OCI-LY7 (cell line): Measurements from ENCODE around the gene LATS2. TPM values are rescaled to one million over a fixed set of nuclear protein-coding genes. Genes with fewer than 3 reads are reported as not detected.

Source experiments
- Bru-seq: library from RNA; stranded (reverse); fragments of 400-500 nt; gene quantifications from one replicate; lab custom pipeline; 2021; lab: Mats Ljungman, UMichigan
- BruChase-seq, 2 experiments: library from RNA; stranded (reverse); fragments of 400-500 nt; gene quantifications; one replicate each; lab custom pipeline; 2021; lab: Mats Ljungman, UMichigan
- BruUV-seq: library from RNA; stranded (reverse); fragments of 400-500 nt; replicated peaks from 2 replicates; lab custom pipeline; 2021; lab: Mats Ljungman, UMichigan
- CTCF ChIA-PET: fragments of 300-600 bp; sonication (Branson Sonifier 250); formaldehyde crosslinking; loops from one replicate; lab custom pipeline; 2022; ENCODE audit warnings: antibody characterized with exemption; ENCODE audit not compliant: unreplicated experiment; lab: Charles Lee
- POLR2A ChIA-PET: fragments of 300-600 bp; sonication (Branson Sonifier 250); formaldehyde crosslinking; loops from one replicate; lab custom pipeline; 2022; ENCODE audit warnings: antibody characterized with exemption; lab: Charles Lee
- DNase-seq: peaks from one replicate; pipeline ENCODE4 v3.0.0-alpha.2; 2015; ENCODE audit warnings: low spot score
- H2AFZ ChIP-seq: fragments of 200-600 bp; sonication (generic), shearing (Covaris generic); 2 replicates; pipeline ENCODE4 v1.6.1; 2014; ENCODE audit warnings: mild to moderate bottlenecking, antibody characterized with exemption, low read length, moderate library complexity
- H3K27ac ChIP-seq: fragments of 200-600 bp; sonication (generic); 2 replicates; pipeline ENCODE4 v1.5.1; 2014; ENCODE audit warnings: mixed run types, low read depth, mild to moderate bottlenecking, moderate library complexity, low read length, inconsistent platforms; ENCODE audit not compliant: poor library complexity, severe bottlenecking
- H3K36me3 ChIP-seq: fragments of 200-600 bp; sonication (generic); 2 replicates; pipeline ENCODE4 v1.6.1; 2014; ENCODE audit warnings: mild to moderate bottlenecking, antibody characterized with exemption, low read length, moderate library complexity, mixed read lengths; ENCODE audit not compliant: insufficient read depth
- H3K4me1 ChIP-seq: fragments of 200-600 bp; sonication (generic); 2 replicates; pipeline ENCODE4 v1.5.1; 2014; ENCODE audit warnings: mild to moderate bottlenecking, low read length; ENCODE audit not compliant: insufficient read depth, poor library complexity, severe bottlenecking
- H3K4me2 ChIP-seq: fragments of 200-600 bp; sonication (generic); 2 replicates; pipeline ENCODE4 v1.6.1; 2014; ENCODE audit warnings: mild to moderate bottlenecking, low read length
- H3K4me3 ChIP-seq: fragments of 200-600 bp; sonication (generic); 2 replicates; pipeline ENCODE4 v1.5.1; 2014; ENCODE audit warnings: mild to moderate bottlenecking, low read depth, low read length; ENCODE audit not compliant: poor library complexity, severe bottlenecking
- H3K79me2 ChIP-seq: fragments of 200-600 bp; sonication (generic); 2 replicates; pipeline ENCODE4 v1.6.1; 2016; ENCODE audit warnings: low read depth, mild to moderate bottlenecking, low read length, moderate library complexity, mixed read lengths; ENCODE audit not compliant: insufficient read depth
- H3K9me2 ChIP-seq: fragments of 200-600 bp; sonication (generic); 2 replicates; pipeline ENCODE4 v1.6.1; 2016; ENCODE audit warnings: mild to moderate bottlenecking, low read length, mixed read lengths; ENCODE audit not compliant: insufficient read depth
- H3K9me3 ChIP-seq: fragments of 200-600 bp; sonication (generic); 2 replicates; pipeline ENCODE4 v1.6.1; 2014; ENCODE audit warnings: mild to moderate bottlenecking, mixed run types, low read length, mixed read lengths
- H4K20me1 ChIP-seq: fragments of 200-600 bp; sonication (generic); 2 replicates; pipeline ENCODE4 v1.6.1; 2014; ENCODE audit warnings: mild to moderate bottlenecking, antibody characterized with exemption, low read length, moderate library complexity, mixed read lengths; ENCODE audit not compliant: insufficient read depth
- CTCF ChIP-seq: fragments of 200-600 bp; sonication (generic); conservative IDR thresholded peaks from 2 replicates; pipeline ENCODE4 v1.5.1; 2014; ENCODE audit warnings: mild to moderate bottlenecking, antibody characterized with exemption, low read length, moderate library complexity, mixed read lengths
- EZH2phosphoT487 ChIP-seq: fragments of 200-600 bp; sonication (generic); IDR thresholded peaks from 2 replicates; pipeline ENCODE4 v1.6.1; 2018; ENCODE audit warnings: low read depth, borderline replicate concordance, mild to moderate bottlenecking, mixed run types, antibody characterized with exemption, low read length, moderate library complexity, mixed read lengths
- intact Hi-C: fragments of 100-400 bp; cut with micrococcal nuclease; formaldehyde crosslinking; loops from one replicate; pipeline ENCODE4 v1.10.0; 2022; ENCODE audit not compliant: unreplicated experiment
- long read RNA-seq: library from polyadenylated mRNA; stranded (forward); transcript quantifications from one replicate; pipeline ENCODE4 v2.0.0, GENCODE V29; 2022
- total RNA-seq, 2 experiments: library from RNA; depleted of rRNA in 1 of 2; stranded (reverse); fragments of >200 nt in 1 of 2; shearing (Covaris generic) in 1 of 2; gene quantifications; 2 replicates each; pipeline ENCODE4 v1.2.3, GENCODE V29; 2014 to 2022

LATS2 gene
- total RNA-seq (2014; rRNA removed; shearing (Covaris generic)): 0.10 and 0.19 TPM in 2 replicates
- total RNA-seq (2022): 1.3 TPM in 2 replicates
- Bru-seq, nascent RNA: percentile 31 among the genes with signal in this experiment
- BruChase-seq, experiment 1, labeled RNA remaining after a 6-hour chase: percentile 29 among the genes with signal in this experiment
- percentile 27 among the genes with signal in this experiment for BruChase-seq, experiment 2, labeled RNA remaining after a 2-hour chase
- long read RNA-seq, partial matches to known transcripts: 1 of 1 reads
- long read RNA-seq, other reads (novel, unspliced or antisense): 0 of 1 reads

GRCh38 chr13:21061029-21061763 lies at the start of gene LATS2:
Gene LATS2, minus strand, starts transcription at chr13:21061586. Its CDS starts 15,560 bp downstream, at chr13:21046026.
- no peaks in the 10 kb centered on the region for H3K4me1 ChIP-seq
- no peak for TF ChIP-seq CTCF
- TF ChIP-seq EZH2phosphoT487: no peak
- peak; percentile 41 for DNase-seq
- BruUV-seq: no TSS peak
- peak within 1 kb of the TSS; percentile 27 for H3K4me2 ChIP-seq
- H3K9me3 ChIP-seq: no peaks in the 10 kb centered on the region
- CTCF ChIA-PET: interaction anchor here (0.6 kb wide), 1 partner anchor 536 kb away, joined by 16 read pairs; the partner anchor contains the start of gene CRYL1
- POLR2A ChIA-PET: no interaction called here
- no peaks in the 10 kb centered on the region for H3K9me2 ChIP-seq
- H3K36me3 ChIP-seq: no peaks in the 10 kb centered on the region
- H4K20me1 ChIP-seq: no peaks in the 10 kb centered on the region
- peak within 1 kb of the TSS; percentile 80 for H2AFZ ChIP-seq
- peak within 1 kb of the TSS; percentile 61 for H3K4me3 ChIP-seq
- intact Hi-C loops: no loop called here
- no peaks in the 10 kb centered on the region for H3K79me2 ChIP-seq
- H3K27ac ChIP-seq: no peak within 1 kb of the TSS

- POLR2A ChIA-PET: interaction anchor here (0.6 kb wide), 1 partner anchor 685 kb away, joined by 3 read pairs; no protein-coding TSS in a partner anchor
- TF ChIP-seq CTCF: no peak
- TF ChIP-seq EZH2phosphoT487: no peak
- Histone ChIP-seq H3K4me3 (no peak overlapping the region), H3K4me2 (no peak overlapping the region), H3K9me2 (no peaks in the 10 kb centered on the region), H3K79me2 (no peaks in the 10 kb centered on the region), H3K36me3 (no peaks in the 10 kb centered on the region), H4K20me1 (no peaks in the 10 kb centered on the region), H3K27ac (no peak overlapping the region), H2AFZ (no peak overlapping the region), H3K9me3 (no peaks in the 10 kb centered on the region), H3K4me1 (no peaks in the 10 kb centered on the region)
- CTCF ChIA-PET: interaction anchor here (0.7 kb wide), 1 partner anchor 368 kb away, joined by 3 read pairs; no protein-coding TSS in a partner anchor
- intact Hi-C loops: no loop called here
- no TSS peak for BruUV-seq
- DNase-seq: no peak
These were observed 47.8 kb upstream of the LATS2 start for GRCh38 chr13:21109168-21109567.
